GM21825 (cell line): ENCODE results near the gene NDUFS6.
"Not testable (repeated sequence)": the region's sequence is repeated elsewhere in the genome, so short reads cannot be mapped to it uniquely, and the experiment has no call there.

ENCODE experiments used
- ATAC-seq: cut with Tn5 transposase; IDR thresholded peaks from one replicate; pipeline ENCODE4 v1.9.1; 2021; ENCODE audit warnings: mild to moderate bottlenecking, moderate library complexity; ENCODE audit not compliant: unreplicated experiment

Gene NDUFS6

DNA sequence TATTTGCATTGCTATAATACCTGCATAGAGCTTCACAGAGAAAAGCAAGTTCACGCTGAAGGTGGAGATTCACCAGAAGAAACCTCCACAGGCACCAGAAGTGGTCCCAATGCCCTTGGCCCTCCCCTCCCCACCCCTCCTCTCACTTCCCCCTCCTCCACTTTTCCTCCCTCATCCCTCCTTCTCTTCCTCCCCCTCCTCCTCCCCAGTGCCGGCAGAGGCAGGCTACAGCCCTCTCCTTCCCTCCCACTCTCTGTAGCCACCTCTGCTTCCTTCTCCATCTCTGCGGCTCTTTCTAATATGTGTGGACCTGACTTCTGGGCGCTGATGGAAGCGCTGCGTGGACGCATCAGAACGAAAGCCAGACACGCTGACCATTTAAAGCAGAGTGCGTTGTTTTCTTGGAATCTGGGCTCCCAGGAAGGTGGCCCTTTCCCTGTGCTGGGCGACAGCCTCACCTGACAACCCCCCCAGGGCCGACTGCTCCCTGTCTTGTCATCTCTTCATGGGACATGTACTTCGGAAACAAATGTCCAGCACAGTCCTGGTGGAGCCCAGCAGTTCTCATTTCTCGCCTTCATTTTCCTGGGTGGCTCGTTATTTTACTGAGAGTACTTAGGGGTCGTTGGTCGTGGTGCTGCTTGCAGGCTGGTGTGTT is 29.5 kb downstream of the NDUFS6 start:
- ATAC-seq, result no peak

DNA sequence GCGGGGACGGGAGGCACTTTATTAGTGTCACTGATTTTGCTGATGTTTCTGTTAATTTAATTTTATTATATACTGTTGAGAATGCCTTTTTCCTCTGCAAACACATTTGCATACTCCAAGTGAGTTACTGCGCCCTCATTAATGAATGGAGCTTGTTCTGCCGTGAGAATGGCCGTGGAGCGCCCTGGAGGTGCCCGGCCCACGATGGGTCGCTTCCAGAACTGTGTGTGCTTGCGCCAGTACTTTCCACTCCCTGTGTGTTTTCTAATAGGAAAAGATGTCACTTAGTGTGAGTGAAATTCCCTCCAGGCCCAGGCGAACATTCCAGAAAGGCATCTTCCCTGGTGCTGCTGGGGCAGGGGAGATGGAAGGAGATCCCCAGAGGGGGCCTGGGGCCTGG is 30.1 kb downstream of the NDUFS6 start:
- no peak for ATAC-seq

- ATAC-seq, result no peak
Observed at GRCh38 chr5:1831677-1832313, 30.6 kb downstream of the NDUFS6 start.

DNA sequence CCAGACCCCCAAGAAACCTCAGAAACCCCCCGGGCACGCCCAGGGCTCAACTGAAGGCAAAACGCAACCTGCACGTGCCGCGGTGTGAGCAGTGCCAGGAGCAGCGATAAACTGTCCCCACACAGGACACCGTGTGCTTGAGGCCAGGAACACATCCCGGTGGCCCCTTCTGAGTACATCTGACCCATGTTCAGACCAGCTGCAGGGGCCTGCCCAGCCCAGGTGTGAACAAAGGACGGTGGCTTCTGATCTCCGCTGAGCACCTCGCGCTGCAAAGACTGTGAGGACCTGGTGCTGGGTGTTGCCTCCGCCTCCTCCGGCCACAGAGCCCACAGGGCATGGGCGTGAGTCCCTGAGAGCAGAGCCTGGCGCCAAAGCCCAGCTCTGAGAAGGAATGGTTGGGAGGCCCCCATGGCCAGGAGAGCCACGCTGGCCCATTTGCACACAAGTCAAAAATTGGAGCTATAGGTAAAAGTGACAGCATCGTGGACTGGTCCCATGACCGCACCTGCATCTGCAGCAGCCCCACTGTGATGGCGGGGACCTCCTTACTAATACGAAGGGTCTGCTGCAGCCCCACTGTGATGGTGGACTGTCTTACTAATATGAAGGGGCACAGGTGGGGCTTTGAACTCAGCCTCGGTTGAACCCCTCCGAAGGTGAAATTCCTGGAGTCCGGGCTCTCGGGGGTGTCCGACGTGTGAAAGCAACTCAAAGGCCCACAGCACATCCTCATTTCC is 31.5 kb downstream of the NDUFS6 start:
- no peak for ATAC-seq

- no peak for ATAC-seq
Observed at GRCh38 chr5:1833264-1834021, 32.2 kb downstream of the NDUFS6 start.

GRCh38 chr5:1834022-1834551 is 32.9 kb downstream of the NDUFS6 start:
- ATAC-seq, result no peak

- ATAC-seq, result no peak
Observed at GRCh38 chr5:1834721-1835429, 33.7 kb downstream of the NDUFS6 start.

DNA sequence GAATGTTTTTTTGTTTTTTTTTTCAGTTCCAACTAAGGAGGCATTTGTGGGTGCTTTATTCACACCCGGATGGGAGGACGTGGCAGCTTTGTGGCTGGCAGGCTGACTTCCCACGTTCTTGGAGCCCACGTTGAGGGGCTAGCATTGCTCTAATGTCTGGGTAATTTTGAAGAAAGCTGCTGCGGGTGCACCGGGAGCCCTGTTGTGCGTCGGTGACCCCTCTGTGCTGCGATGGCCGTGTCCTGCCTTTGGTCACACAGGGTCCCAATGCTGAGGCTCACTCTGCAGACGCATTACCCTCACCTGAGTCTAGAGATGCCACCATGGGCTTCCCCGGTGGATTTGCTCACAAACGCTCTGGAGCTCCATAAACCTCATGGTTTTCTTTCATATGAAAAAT is 34.2 kb downstream of the NDUFS6 start:
- ATAC-seq, result no peak

DNA sequence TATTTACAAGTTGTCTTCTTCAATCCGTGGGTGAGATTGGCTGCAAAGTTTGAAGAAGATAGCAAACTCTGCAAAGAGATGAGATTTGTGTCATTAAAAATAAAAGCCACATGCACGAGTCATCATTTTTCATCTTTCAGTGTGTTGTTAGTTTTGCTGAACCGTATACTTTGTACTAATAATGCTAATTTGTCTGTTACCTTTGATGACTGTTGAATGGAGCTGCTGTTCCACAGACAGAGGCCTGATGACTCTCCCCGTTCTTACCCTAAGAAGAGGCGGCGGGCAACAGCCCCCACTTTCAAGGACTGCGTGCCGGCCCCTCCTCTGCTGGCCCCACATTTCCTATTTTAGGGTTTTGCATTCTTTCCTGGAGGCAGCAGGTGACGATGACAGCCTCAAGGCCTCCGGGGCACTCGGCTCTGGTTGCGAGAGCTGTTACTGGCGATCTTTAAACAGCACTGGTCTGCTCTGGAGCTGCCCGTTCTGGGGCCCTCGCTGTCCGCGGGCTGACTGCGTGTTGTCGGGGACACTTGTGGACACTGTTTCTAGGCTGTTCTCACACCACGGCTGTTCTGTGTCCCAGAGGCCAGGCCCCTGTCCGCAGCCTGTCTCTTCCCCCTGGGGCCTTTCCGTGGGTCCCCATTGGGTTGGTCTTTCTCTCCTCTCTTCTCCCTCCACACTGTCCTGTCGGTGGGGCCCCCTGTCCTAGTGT is 35.1 kb downstream of the NDUFS6 start:
- ATAC-seq, result no peak

DNA sequence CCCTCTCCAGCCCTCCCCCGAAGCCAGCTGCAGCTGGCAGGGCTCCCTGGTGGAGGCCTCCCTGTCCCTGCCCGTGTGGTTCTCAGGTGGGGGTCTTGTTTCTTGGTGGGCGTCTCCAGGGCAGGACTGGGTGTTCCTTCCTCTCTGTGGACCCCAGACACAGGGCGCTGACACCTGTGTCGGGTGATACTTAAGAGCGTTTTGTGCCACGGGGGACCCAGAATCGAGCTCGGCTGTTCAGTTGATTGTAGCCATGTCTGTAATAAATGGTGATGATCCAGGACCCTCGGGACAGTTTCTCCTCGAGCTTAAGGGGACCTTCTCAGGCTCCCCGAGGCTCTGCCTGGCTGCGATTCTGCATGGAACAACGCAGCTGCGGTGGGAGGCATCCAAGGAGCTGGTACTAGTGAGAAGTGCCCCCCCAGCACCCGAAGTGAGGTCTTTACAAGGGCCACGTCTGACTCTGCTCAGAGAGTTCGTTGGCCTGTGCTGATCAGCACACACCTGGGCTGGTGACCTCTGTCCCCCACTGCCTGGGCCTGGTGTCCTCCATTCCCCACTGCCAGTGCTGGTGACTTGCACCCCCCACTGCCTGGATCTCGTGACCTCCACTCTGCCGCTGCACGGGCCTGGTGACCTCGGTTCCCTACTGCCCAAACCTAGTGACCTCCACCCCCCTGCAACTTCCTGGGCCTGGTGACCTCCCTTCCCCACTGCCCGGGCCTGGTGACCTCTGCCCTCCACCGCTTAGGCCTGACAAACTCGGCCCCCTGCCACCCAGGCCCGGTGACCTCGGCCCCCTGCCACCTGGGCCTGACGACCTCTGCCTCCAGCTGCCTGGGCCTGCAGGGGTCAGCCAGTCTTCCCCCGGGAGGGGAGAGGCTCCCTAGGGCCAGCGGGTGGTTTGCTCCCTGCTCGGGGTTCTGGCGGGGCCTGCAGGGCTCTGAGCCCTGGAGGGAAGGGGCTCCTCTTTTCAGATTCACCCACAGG is 36.0 kb downstream of the NDUFS6 start:
- no peak for ATAC-seq

DNA sequence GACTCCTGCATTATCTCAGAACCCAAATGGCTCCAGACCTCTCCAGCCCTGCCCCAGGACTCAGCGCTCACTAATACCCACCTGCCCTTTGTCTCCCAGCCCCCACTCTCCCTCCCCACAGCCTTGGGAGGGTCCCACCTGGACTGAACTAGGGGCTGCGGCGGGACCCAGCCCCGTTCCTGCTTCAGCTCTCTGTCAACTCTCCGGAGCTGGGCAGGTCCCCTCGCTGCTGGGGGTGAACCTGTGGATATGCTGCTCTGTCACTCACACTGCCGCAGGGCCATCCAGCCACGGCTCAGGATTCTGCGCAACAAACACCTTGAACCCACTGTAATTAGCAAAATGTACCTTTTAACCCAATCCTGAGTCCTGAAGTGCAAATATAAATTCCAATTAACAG is 36.8 kb downstream of the NDUFS6 start:
- ATAC-seq, result no peak

- no peak for ATAC-seq
Observed at GRCh38 chr5:1840071-1840547, 38.9 kb downstream of the NDUFS6 start.

DNA sequence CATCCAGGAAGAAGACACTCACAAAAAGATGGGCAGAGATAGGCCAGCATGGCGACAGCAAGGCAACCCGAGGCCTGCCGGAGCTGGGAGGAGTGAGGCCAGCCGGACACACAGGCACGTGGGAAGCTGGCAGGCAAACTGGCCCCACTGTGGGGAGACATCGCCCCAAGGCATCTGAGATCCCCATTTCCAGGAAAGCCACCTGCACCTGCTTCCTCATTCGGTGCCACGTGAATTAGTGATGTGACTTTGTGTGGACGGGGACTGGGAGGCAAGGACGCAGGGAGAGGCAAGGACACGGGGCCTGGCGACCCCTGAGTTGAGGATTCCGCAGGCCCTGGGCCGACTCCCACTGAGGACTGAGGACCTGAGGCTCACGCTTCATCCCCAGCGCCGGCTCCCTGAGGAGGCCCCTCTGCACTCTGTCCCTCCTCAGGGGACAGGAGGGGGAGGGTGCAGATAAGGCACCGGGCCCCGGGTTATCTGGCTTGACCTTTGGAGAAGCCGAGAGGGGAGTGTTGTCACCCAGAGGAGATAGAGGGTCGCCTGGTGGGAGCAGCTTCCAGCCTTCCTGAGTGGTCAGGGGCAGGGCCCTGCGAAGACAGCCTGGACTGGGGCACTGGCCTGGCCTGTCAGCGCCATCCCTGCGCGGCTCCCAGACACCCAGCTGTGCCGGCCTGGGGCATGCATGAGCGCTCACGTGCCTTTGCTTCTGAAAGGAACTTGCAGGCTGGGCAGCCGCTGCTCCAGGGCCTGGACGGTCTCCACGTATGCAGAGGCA is 39.7 kb downstream of the NDUFS6 start:
- no peak for ATAC-seq

- ATAC-seq, result no peak
Observed at GRCh38 chr5:1842004-1842819, 41.0 kb downstream of the NDUFS6 start.

DNA sequence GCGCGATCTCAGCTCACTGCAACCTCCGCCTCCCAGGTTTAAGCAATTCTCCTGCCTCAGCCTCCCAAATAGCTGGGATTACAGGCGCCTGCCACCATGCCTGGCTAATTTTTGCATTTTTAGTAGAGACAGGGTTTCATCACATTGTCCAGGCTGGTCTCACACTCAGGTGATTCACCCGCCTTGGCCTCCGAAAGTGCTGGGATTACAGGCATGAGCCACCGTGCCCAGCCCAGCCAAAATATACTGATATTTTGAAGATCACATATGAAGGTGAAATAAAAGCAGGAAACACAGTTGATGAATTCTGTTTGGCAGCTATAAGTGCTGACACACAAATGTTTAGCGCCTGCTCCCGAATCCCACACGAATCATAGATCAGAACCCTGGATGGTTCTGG is 42.6 kb downstream of the NDUFS6 start:
- not testable (repeated sequence) for ATAC-seq

- no peak for ATAC-seq
Observed at GRCh38 chr5:1844708-1845436, 43.7 kb downstream of the NDUFS6 start.
